DMS114 treated with DMSO at 0.1 percent for 48 hours (cell line): Measurements from ENCODE around the gene NAALADL2.
"Not testable (repeated sequence)": the region's sequence is repeated elsewhere in the genome, so short reads cannot be mapped to it uniquely, and the experiment has no call there.

Experiments
- DNase-seq: peaks from one replicate; lab custom pipeline; 2025; ENCODE audit not compliant: unreplicated experiment; lab: John Stamatoyannopoulos, UW

The NAALADL2 gene

GRCh38 chr3:175805825-175806224 is 946.7 kb downstream of the NAALADL2 start:
- DNase-seq: no peak

- DNase-seq: no peak
Measured at GRCh38 chr3:175807175-175807574, 948.0 kb downstream of the NAALADL2 start.

- DNase-seq: no peak
Measured at GRCh38 chr3:175818811-175819464, 959.8 kb downstream of the NAALADL2 start.

- DNase-seq: not testable (repeated sequence)
Measured at GRCh38 chr3:175822766-175823491, 963.8 kb downstream of the NAALADL2 start.

- not testable (repeated sequence) for DNase-seq
Measured at GRCh38 chr3:175825016-175825580, 966.0 kb downstream of the NAALADL2 start.

GRCh38 chr3:175826759-175827158 is 967.6 kb downstream of the NAALADL2 start:
- DNase-seq: no peak

GRCh38 chr3:175829809-175830208 is 970.7 kb downstream of the NAALADL2 start:
- not testable (repeated sequence) for DNase-seq

GRCh38 chr3:175835763-175836162 is 976.6 kb downstream of the NAALADL2 start:
- not testable (repeated sequence) for DNase-seq

- no peak for DNase-seq
Measured at GRCh38 chr3:175836617-175837016, 977.5 kb downstream of the NAALADL2 start.

GRCh38 chr3:175837962-175838361 is 978.8 kb downstream of the NAALADL2 start:
- no peak for DNase-seq

- DNase-seq: no peak
Measured at GRCh38 chr3:175839366-175840005, 980.4 kb downstream of the NAALADL2 start.

- no peak for DNase-seq
Measured at GRCh38 chr3:175851541-175851940, 992.4 kb downstream of the NAALADL2 start.

GRCh38 chr3:175852560-175852959 is 993.4 kb downstream of the NAALADL2 start:
- DNase-seq: no peak

- no peak for DNase-seq
Measured at GRCh38 chr3:175857666-175858270, 998.6 kb downstream of the NAALADL2 start.
